Tibial nerve (tissue), 3 donors: ENCODE measurements around the gene PPM1F.

ENCODE experiments used
- CTCF ChIP-seq, 5 experiments: fragments of 200-600 bp in 3 of 5; fragments of 450-650 bp in 2 of 5; sonication (generic) in 3 of 5; IDR thresholded peaks; one replicate each; pipeline ENCODE4 v1.5.1; 2016 to 2019; ENCODE audit warnings: antibody characterized with exemption in 5 of 5, mild to moderate bottlenecking in 3 of 5, moderate library complexity in 2 of 5
- POLR2A ChIP-seq, 2 donors: fragments of 450-650 bp; IDR thresholded peaks; one replicate each; pipeline ENCODE4 v1.6.1; 2017; ENCODE audit warnings: antibody characterized with exemption in 2 of 2, mild to moderate bottlenecking in 2 of 2, moderate library complexity in 2 of 2

GRCh38 chr22:21909871-21910270 lies 42.8 kb downstream of the PPM1F start:
- TF ChIP-seq POLR2A (IDR thresholded peaks at IDR 0.05) (no peak), CTCF (IDR thresholded peaks at IDR 0.05) (no peak)
